DMS153 treated with DMSO at 0.1 percent for 48 hours (cell line): ENCODE results near the gene PLCB4.

Experiments used
- DNase-seq: peaks from one replicate; lab custom pipeline; 2025; ENCODE audit not compliant: unreplicated experiment; lab: John Stamatoyannopoulos, UW

PLCB4 gene

GRCh38 chr20:9302091-9302462 is 233.2 kb downstream of the PLCB4 start:
- DNase-seq: no peak

- no peak for DNase-seq
These were observed 237.6 kb downstream of the PLCB4 start for GRCh38 chr20:9306521-9306920.

DNA sequence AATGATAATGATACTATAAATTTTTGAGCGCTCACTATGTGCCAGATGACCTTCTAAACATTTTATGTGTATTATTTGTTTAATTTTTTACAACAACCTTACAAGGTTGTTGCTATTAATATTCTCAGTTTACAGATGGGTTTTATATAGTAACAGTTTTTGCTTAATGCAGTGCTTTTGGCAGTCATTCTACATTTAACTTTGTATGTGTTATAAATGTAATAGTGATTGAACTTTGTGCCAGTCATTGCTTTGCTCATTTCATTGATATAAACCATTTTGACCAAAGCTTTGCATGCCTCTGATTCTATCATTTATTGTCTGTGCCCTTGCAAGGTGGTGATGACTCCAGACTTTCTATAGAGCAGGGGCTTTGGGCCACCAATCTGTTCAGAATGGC is 239.2 kb downstream of the PLCB4 start:
- no peak for DNase-seq

DNA sequence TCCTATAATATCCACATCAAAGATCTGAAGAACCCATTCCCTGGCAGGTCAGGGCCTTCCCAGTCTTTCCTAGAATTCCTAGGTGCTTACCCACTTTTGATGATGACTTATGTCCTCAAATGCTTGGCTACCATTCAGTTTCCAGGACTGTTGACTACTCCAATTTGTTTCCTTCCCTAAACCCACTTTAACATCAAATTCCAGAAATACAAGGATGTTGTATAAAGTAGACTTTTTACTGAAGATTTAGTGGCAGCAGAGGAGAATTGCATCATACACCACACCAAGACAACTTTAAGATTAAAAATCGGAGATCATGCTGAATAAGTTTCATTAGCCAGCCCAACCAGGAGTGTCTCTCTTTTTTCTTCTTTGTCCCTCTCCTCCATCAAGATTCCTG is 242.2 kb downstream of the PLCB4 start:
- no peak for DNase-seq

DNA sequence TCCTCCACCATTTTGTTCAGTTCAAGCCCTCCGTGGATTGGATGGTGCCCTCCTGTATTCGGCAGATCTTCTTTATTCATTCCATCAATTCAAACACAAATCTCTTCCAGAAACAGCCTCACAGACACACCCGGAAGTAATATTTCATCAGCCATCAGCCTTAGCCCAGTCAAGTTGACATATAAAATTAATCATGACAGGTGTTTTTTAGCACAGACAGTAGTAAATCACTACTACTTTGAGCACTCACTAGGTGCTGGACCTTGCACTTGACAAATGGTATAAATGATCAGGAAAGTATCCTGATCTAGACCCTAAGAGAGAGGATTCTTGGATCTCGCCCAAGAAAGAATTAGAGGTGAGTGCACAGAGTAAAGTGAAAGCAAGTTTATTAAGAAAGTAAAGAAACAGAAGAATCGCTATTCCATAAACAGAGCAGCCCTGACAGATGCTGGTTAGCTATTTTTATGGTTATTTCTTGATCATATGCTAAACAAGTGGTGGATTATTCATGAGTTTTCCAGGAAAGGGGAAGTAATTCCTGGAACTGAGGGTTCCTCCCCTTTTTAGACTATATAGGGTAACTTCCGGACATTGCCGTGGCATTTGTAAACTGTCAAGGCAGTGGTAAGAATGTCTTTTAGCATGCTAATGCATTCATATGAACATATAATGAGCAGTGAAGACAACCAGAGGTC is 250.9 kb downstream of the PLCB4 start:
- no peak for DNase-seq

DNA sequence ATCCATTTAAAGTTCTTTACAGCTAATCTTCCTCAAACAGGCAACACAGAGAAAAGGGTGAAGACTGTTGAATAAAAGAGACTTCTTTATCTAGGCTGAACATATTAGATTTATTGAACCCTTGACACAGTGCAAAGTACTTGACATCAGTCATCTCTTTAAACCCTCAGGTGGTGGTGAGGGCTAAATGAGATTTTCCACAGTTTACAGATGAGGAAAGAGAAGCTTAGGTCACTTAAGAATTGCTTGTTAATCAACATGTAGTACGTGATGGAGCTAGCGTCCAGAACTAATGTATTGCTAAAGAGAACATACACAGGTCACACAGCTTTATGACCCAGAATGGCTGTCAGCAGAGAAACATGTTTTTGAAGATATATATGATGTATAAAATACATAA is 252.1 kb downstream of the PLCB4 start:
- DNase-seq: no peak

DNA sequence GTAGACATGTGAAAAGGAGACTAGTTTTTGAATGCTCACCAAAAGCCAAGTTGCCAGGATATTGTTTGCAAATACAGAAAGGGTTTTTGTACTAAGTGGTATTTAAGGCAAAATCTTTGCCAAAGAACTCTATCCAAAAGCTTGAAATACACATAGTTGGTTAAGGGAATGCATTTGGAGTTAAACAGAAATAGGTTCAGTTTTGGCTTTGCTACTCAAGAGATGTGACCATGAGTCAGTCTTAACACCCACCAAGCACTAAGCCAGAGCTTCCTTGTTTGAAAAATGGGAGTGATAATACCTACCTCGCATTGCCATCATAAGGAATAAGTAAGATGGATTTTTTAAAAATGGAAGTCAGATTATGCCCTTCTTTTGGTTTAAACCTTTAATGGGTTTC is 253.8 kb downstream of the PLCB4 start:
- no peak for DNase-seq

- DNase-seq: no peak
These were observed 254.7 kb downstream of the PLCB4 start for GRCh38 chr20:9323622-9324021.

DNA sequence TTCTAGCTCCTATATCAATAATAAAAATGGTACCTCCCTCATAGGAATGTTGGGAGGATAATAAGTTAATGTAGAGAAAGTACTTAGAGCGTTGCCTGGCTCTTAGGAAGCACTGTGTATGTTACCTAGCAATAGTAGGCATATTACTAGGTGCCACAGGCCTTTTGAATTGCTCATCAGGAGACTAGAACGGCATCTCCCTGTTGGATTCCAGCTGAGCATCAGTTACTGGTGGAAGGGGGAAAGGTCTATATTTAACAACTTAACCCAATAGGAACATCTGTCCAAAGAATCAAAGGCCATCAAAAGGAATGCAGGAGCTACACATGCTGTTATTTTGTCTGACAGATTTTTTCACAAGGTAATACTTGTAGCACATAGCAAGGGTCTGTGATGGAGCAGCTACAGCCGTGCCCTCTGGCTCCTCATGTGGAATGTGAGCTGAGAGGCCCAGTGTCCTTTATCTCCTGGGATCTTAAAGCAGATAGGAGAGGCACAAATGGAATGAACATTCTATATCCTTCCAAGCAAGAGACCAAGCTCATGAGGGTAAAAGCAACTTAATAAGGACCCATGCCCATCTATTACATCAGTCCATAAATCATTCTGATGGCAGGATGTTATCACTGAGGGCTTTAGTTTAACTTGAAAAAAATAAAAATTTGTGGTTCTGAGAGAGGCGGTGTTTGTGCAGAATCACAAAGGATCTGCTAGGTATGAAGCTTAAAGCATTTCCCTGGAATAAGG is 260.6 kb downstream of the PLCB4 start:
- no peak for DNase-seq

DNA sequence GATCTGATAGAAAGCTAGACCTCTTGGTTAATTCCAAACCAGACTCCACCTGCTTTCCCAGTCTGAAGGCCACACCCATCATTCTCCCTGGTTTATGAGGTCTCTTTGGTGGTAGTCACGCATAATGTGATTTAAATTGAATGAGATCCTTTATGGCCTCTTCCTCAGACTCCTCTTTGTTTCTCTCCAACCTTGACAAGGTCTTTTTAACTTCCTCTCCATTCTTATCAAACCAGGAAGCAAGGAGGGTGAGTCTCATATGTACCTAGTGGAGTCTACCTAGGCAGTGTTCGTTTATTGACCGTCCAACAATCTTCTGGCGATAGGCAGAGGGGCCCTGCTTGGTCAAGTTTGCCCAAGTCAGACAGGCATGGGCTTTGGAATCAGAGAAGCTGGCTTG is 261.3 kb downstream of the PLCB4 start:
- peak; percentile 55 for DNase-seq

GRCh38 chr20:9331707-9332435 is 263.0 kb downstream of the PLCB4 start:
- DNase-seq: no peak

DNA sequence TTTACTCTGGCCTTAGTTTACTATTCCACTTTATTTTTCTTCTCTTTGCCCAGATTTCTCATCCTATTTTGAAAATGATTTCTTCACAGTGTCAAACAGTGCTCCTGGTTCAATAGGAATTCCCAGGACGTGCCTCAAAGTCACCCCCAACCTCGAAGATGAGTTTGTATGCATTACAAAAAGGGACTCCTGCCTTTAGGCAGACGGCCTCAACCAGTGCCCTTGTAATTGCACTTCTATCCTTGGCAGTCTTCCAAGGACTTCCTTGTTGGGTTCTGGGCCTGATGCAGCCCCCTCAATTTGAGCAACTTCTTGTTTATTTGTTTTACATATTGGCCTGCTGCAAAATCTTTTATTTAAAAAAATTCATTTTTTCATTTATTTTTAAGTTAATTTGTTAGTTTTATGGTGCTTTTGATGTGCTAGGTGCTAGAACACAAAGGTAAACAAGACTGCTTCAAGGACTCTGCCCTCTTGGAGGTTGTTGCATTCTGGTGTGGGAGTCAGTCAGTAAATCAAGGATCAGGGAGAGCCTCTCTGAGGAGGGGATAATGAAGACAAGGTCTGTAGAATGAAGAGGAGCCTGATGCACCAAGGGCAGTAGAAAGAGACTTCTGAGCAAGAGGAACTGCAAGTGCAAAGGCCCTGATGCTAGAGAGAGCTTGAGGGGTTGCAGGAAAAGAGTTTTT is 264.0 kb downstream of the PLCB4 start:
- DNase-seq: no peak

- no peak for DNase-seq
These were observed 266.0 kb downstream of the PLCB4 start for GRCh38 chr20:9334866-9335265.

GRCh38 chr20:9338101-9338500 is 269.2 kb downstream of the PLCB4 start:
- DNase-seq: no peak

- DNase-seq: no peak
These were observed 270.8 kb downstream of the PLCB4 start for GRCh38 chr20:9339708-9340107.

DNA sequence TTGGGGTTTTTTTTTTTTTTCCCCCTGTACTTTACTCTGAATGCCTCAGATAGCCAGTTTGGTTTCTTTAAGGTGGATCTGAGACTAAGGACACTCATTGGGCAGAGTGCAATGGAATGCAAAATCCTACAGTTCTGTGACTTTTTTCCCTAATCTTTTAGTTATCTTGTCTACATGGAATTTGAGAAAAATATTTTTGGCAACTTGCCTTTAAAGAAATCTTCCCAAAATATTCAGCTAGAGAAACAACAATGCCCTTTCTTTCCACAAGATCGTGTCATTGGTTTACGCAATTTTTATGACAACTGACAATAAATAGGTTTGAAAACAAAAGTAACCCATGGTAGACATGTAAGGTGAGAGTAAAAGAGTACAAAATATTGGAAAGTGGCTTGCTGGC is 273.8 kb downstream of the PLCB4 start:
- DNase-seq: no peak

DNA sequence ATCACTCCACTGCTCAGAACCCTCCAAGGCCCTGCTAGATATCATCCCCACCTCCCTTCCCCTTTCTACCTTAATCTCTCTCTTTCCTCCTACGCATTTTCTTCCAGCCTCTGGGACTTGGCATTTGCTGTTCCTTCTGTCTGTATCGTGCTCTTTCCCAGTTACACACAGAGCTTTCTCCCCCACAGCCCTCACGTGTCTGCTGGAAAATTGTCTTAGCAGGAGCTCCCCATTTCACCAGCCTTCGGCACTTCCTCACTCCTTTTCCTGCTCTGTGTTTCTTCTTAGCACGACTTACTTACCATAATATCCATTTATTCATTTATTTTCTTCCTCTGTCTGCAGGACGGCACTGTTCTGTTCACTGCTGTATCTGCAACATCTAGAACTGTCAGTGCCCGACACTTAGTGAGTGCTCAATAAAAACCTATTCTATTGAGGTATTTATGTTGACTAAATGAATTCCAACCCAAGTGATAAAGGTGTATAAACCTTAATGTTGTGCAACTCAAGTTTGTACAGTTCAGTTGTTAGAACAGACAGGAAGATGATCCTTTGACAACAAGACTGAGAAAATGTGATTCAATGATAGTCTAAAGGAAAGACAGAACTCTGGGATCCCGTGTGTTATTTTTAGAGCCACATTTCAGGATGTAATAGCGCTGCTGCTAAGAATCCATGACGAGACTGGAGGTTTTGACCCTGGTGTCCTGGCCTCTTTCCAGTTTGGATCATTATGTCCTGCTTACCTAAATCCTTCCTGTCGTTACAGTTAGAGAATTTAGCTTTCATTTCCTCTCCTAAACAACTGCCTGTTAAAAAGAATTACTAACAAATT is 275.4 kb downstream of the PLCB4 start:
- no peak for DNase-seq

DNA sequence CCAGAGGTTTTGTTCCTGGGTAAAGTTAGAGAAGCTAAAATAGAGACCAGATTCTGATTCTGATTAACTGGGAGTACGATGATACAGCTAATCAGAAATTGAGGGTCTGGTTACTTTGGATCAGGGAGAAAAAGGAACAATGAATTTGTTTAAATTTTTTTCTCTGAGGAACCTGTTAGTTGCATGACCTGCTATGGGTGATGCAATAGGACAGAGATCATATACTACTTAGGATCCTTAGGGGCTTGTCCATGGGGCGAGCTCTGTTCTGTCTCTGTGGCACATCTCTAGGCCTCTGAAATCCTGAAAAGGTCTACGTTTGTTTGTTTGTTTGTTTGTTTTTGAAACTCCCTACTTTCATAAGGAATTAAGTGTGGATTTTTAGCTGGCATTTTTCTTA is 279.4 kb downstream of the PLCB4 start:
- no peak for DNase-seq

DNA sequence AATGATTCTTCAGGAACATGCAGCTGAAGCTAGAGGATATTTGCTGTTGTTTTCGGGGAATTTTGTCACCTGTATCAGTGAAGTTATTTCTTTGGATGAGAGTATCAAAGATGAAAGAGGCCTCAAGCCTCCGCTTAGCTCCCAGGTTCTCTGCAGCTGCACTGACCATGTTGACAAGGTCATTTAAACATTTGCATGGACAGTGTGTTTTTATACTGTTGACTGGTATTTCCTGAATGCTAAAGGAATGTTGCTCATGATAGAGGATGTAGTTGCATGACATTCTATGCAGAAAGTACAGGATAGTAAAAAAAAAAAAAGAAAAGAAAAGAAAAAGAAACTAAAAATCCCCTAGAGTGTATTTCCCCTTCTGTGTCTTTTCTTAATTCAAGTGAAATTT is 279.9 kb downstream of the PLCB4 start:
- DNase-seq: no peak

GRCh38 chr20:9349249-9349648 is 280.4 kb downstream of the PLCB4 start:
- DNase-seq: no peak

DNA sequence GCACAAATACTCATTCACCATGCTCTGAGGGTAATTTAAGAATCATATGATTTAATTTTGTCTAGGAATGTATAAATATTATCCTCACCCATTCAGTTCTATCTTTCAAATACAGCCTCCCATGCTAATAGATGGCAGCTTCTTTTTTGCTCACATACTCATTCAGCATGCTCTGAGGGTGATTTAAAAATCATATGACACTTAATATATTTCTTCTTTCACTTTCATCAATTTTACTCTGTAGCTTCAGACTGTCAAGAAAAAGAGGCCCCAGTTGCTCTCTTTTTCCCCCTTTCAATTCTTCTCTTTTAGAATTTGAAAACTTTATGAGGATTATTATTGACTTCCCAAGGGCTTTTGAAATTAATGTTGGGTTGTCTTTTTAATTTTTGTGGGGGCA is 283.9 kb downstream of the PLCB4 start:
- no peak for DNase-seq
